GM12891 (cell line): Measurements from ENCODE around the gene GFAP.

ENCODE experiments used
- POLR2A ChIP-seq: IDR thresholded peaks from 2 replicates; pipeline ENCODE4 v1.6.1; 2011; ENCODE audit warnings: low read depth, low read length, control low read depth
- SPI1 ChIP-seq: IDR thresholded peaks from 2 replicates; pipeline ENCODE4 v1.6.1; 2011; ENCODE audit warnings: low read depth, low read length, control low read depth

DNA sequence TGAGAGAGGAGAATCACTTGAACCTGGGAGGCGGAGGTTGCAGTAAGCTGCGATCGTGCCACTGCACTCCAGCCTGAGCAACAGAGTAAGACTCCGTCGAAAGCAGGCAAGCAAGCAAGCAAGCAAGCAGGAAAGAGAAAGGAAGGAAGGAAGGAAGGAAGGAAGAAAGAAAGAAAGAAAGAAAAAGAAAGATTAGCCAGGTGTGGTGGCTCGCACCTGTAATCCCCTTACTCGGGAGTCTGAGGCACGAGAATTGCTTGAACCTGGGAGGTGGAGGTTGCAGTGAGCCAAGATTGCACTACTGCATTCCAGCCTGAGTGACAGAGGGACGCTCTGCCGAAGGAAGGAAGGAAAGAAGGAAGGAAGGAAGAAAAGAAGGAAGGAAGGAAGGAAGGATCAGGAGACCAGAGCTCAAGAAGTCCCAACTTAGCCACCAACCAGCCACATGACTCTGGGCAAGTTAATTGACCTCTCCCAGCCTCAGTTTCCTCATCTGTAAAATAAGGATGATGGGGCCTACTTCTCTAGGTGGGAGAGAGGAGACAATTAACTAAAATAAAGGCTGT is 6.5 kb downstream of the GFAP start:
- TF ChIP-seq POLR2A (no peak), SPI1 (no peak)
